22Rv1 (cell line): ENCODE measurements around the gene RIPOR1.

Experiments
- H3K27ac ChIP-seq: fragments of 450-650 bp; 2 replicates; pipeline ENCODE4 v1.5.1; 2017
- ZFX ChIP-seq: fragments of 450-650 bp; IDR thresholded peaks from 2 replicates; pipeline ENCODE4 v1.6.1; 2017; ENCODE audit warnings: antibody characterized with exemption, borderline replicate concordance
- TF ChIP-seq, protein P1 (sequence below): fragments of 450-650 bp; IDR thresholded peaks from 2 replicates; pipeline ENCODE4 v1.5.1; 2017; ENCODE audit warnings: mild to moderate bottlenecking

The RIPOR1 gene

DNA sequence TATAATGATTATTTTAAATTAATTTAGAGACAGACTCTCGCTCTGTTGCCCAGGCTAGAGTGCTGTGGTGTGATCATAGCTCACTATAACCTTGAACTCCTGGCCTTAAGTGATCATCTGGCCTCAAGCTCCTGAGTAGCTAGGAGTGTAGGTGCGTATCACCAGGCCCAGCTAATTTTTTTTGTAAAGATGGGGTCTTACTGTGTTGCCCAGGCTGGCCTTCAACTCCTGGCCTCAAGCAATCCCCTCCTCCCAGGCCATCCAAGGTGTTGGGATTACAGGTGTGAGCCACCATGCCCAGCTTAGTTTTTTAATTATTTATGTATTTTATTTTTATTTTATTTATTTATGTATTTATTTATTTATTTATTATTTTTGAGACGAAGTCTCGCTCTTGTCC, 51.6 kb downstream of the RIPOR1 start:
- TF ChIP-seq, protein P1, sequence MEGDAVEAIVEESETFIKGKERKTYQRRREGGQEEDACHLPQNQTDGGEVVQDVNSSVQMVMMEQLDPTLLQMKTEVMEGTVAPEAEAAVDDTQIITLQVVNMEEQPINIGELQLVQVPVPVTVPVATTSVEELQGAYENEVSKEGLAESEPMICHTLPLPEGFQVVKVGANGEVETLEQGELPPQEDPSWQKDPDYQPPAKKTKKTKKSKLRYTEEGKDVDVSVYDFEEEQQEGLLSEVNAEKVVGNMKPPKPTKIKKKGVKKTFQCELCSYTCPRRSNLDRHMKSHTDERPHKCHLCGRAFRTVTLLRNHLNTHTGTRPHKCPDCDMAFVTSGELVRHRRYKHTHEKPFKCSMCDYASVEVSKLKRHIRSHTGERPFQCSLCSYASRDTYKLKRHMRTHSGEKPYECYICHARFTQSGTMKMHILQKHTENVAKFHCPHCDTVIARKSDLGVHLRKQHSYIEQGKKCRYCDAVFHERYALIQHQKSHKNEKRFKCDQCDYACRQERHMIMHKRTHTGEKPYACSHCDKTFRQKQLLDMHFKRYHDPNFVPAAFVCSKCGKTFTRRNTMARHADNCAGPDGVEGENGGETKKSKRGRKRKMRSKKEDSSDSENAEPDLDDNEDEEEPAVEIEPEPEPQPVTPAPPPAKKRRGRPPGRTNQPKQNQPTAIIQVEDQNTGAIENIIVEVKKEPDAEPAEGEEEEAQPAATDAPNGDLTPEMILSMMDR = no peak
- no peak for TF ChIP-seq ZFX
- H3K27ac ChIP-seq = peak overlapping the region; percentile 44

DNA sequence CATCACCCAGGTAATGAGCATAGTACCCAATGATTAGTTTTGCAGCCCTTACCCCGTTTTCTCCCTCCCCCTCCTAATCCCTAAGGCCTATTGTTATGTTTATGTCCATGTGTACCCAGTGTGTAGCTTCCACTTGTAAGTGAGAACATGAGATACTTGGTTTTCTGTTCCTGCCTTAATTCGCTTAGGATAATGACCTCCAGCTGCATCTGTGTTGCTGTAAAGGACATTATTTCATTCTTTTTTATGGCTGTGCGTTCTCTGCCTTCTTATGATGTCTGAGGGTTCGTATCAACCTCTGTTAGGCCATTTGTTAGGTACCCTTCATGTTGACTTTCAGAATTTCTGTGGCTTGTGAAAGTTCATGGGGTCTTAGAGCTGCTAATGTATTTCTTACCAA, 64.7 kb downstream of the RIPOR1 start:
- no peak overlapping the region for H3K27ac ChIP-seq
- TF ChIP-seq, protein P1 = no peak
- TF ChIP-seq ZFX = no peak

DNA sequence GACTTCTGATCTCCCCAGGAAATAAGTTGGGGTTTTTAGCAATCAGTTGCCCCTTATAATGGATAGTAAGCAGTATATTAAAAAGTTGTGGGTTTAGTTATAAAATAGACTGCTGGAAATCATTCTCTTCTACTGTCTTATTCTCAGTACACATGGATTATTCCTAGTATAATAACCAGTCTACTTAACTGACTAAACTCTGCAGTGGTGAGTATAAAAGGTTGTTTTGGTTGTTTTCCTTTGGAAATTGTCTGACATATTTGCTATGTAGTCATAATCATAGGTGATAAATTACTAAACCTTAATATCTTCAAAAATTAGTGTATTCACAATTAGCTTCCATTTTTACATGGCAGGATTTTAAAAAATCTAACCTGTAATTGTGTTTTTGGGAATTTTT, 65.1 kb downstream of the RIPOR1 start:
- TF ChIP-seq, protein P1 = no peak
- TF ChIP-seq ZFX = no peak
- no peak overlapping the region for H3K27ac ChIP-seq

DNA sequence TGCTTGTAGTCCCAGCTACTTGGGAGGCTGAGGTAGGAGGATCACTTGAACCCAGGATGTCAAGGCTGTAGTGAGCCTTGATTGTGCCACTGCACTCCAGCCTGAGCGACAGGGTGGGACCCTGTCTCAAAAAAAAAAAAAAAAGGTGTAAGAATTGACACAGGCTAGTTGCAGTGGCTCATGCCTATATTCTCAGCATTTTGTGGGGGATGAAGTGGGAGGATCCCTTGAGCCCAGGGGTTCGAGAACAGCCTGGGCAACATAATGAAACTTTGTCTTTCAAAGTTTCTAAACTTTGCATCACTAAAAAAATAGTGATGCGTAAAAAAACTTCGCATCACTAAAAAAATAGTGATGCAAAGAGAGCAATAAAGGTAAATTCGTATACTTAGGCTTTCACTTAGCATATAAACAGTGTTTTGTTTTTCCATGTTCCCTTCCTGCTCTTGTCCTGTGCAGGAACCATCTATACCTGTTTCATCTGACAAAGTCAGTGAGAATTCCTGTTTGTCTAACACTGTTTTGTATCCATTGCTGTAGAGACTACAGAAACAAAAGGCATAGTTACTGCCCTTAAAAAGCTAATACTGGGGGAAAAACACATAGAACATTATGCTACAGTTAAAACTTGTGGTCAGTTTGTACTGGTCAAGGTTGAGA, 65.8 kb downstream of the RIPOR1 start:
- H3K27ac ChIP-seq = no peak overlapping the region
- no peak for TF ChIP-seq ZFX
- TF ChIP-seq, protein P1 = no peak

DNA sequence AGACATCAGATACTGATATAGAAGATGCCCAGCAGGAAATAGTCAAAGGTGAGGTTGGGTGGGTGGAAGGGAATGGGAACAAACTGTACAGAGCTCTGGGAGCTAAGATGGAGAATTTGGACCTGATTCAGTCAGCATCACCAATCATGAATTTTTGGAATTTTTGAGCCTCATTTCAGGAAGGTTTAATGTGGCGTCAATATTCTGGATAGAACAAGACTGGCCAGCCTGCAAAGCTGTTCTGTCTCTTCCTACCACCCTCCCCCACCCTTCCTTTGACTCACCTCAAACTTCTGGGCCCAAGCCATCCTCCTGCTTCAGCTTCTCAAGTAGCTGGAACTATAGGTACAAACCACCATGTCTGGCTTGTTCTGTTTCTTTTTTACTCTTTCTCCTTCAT, 66.3 kb downstream of the RIPOR1 start:
- TF ChIP-seq, protein P1 = no peak
- TF ChIP-seq ZFX = no peak

More for the DNA sequence above, 66.3 kb downstream of the RIPOR1 start:
- no peak overlapping the region for H3K27ac ChIP-seq
